Measurements from ENCODE around the gene RAB11FIP4.

RAB11FIP4 gene

DNA sequence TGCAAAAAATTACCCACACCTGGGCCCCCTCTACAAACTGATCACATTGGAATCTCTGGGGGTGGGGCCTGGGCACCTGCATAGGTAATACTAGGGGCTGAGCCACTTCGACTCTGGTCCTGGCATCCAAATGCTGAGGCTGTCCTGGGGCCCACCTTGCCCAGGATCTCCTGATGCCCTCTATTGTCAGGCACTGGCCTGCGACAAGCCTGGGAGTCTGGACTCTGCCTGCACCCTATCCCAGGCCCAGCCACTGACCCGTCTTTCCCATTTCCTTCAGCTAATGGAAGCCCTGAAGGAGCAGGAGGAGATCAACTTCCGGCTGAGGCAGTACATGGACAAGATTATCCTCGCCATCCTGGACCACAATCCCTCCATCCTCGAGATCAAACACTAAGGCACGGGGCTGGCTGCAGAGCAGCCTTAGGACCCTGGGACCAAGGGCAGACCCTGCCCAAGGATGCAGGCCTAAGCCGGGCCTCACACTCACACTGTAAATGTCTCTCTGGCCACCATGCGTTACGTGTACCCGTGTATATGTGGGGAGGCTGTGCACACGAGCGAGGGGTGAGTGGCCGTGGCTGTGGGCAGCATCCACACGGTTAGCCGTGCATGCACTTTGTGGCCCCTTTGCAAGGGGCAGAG lies 140.0 kb downstream of the RAB11FIP4 start:
- DNase-seq (no peak), ATAC-seq (replicated peaks) (no peak)
- H3K27me3 Mint-ChIP-seq: no peaks in the 10 kb centered on the region
- peaks cover 36 to 40% of the 10 kb centered on the region in 2 donors for H3K36me3 Mint-ChIP-seq
- H3K4me1 Mint-ChIP-seq: peaks cover 19 to 38% of the 10 kb centered on the region in 2 donors
- H3K4me3 Mint-ChIP-seq: no peak overlapping the region
- H3K27ac Mint-ChIP-seq: no peak overlapping the region
- H3K9me3 Mint-ChIP-seq: no peaks in the 10 kb centered on the region

DNA sequence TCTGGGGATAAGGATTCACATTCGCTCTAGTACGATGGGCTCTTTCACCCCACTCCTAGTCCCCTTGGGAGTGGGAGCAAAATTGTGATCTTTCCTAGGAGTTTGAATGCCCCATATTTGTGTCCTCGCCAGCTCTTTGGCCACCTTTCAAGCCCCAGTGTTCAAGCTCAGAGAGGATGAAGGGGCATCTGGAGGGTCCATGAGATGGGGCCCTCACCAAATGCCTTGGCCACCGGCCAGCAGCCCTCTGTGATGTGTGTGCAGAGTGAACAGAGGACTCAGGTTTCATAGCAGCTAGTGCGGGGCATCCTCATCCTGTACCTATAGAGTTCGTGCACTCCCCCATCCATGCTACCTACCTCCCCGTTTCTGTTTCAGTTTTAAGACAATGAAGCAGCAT lies 140.6 kb downstream of the RAB11FIP4 start:
- no peak overlapping the region for H3K27ac Mint-ChIP-seq

DNA sequence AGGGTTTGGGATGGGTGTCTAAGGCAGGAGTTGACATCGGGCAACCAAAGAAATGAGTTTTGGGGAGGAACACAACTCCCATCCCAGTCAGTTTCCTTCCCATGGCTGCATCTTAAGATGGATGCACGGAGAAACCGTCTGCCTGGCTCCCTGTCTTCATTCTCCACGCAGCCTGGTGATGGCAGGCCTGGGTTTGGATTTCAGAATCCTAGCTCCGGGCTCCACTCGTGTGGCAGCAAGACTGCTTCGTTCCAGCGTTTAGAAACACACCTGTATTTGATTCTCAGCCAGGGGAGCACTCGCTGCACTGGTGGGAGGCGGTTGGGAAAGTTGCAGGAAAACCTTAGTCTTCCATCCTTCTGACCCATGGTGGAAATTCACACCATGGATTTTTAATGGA lies 141.1 kb downstream of the RAB11FIP4 start:
- no peaks in the 10 kb centered on the region for H3K27me3 Mint-ChIP-seq
- no peak overlapping the region for H3K27ac Mint-ChIP-seq
- DNase-seq (no peak), ATAC-seq (replicated peaks) (no peak)
- no peak overlapping the region for H3K4me3 Mint-ChIP-seq
- no peaks in the 10 kb centered on the region for H3K9me3 Mint-ChIP-seq
- peaks cover 29 to 49% of the 10 kb centered on the region in 2 donors for H3K4me1 Mint-ChIP-seq
- peaks cover 40 to 42% of the 10 kb centered on the region in 2 donors for H3K36me3 Mint-ChIP-seq

More for the DNA sequence above, 140.6 kb downstream of the RAB11FIP4 start:
- no peak for DNase-seq
- Mint-ChIP-seq H3K9me3 (no peaks in the 10 kb centered on the region), H3K36me3 (peaks cover 40 to 41% of the 10 kb centered on the region in 2 donors), H3K4me1 (peaks cover 24 to 45% of the 10 kb centered on the region in 2 donors), H3K4me3 (no peak overlapping the region), H3K27me3 (no peaks in the 10 kb centered on the region)
- ATAC-seq (replicated peaks): no peak

DNA sequence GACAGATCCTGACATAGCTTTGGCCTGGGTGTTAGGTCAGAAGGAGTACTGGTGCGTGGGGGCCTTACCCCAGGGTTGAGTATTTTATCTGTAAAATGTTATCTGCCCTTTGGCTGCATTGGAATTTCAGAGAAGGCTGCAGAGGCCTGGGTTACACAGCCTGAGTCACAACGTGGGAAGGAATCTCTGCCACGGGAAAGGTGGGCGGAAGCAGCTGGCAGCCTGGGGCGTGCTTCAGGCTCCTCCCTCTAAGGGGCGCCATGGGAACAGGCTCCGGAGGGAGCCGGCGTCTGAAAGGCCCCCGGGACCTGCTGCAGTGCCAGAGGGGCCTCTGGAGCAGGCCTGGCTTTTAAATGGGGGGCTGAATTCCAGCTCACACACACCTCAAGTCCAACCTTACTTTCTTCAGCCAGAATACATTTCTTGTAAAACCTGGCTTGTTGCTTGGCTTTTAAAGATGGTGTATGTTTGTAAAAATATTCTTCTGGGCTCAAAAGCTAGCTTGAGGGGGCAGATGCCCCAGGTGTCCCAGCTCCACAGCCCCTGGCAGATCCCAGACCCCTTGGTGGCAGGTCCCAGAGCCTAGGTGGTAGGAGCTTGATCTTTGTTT lies 142.2 kb downstream of the RAB11FIP4 start:
- DNase-seq (no peak), ATAC-seq (replicated peaks) (no peak)
- H3K27me3 Mint-ChIP-seq: no peaks in the 10 kb centered on the region
- H3K27ac Mint-ChIP-seq: no peak overlapping the region
- H3K9me3 Mint-ChIP-seq: no peaks in the 10 kb centered on the region
- no peak overlapping the region for H3K4me3 Mint-ChIP-seq
- H3K36me3 Mint-ChIP-seq: peaks cover 37 to 40% of the 10 kb centered on the region in 2 donors
- H3K4me1 Mint-ChIP-seq: peaks cover 39 to 60% of the 10 kb centered on the region in 2 donors

DNA sequence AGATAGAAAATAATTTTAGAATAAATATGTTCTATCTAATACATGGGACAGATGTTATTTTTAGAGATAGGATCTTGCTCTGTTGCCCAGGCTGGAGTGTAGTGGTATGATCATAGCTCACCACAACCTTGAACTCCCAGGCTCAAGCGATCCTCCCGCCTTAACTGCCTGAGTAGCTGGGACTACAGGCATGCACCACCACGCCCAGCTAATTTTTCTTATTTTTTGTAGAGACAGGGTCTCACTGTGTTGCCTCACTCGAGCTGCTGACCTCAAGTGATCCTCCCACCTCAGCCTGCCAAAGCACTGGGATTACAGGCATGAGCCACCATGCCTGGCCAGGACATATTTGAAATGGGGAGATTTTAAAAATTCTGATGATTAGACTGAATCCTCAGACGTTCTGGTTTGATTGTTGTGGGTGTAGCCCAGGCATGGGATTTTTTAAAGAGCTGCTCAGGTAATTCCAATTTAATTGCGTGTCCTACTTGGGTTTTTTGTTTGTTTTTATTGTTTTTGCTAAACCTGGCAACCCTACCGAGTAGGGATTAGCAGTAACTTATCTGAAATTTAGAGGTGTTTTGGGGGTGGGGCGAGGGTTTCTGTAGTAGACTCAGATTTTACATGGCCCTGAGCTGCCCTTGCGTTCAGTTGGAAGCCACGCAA lies 142.9 kb downstream of the RAB11FIP4 start:
- Mint-ChIP-seq H3K27ac (no peak overlapping the region), H3K4me3 (no peak overlapping the region), H3K4me1 (peaks cover 44 to 67% of the 10 kb centered on the region in 2 donors), H3K9me3 (no peaks in the 10 kb centered on the region), H3K27me3 (no peaks in the 10 kb centered on the region), H3K36me3 (peaks cover 37 to 40% of the 10 kb centered on the region in 2 donors)
- DNase-seq: no peak
- ATAC-seq (replicated peaks): no peak

DNA sequence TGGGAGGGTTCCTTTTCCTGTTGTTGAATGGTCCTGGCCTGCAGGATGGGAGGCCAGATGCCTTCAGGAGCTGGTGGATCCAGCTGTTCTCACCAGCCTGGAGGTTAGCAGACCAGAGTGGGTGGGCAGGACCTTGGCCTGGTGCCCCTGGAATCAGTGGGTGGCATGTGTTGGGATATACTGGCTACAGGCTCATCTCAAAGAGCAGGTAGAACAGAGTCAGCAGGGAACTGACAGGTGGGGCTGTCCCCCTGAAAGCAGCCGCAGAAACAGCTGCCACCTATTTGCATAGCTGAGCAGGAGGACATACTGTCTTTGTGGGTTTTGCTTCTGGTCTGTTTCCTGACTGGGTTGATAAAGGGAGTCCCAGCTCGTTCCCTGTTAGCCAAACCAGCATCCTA lies 144.1 kb downstream of the RAB11FIP4 start:
- Mint-ChIP-seq H3K27me3 (no peaks in the 10 kb centered on the region), H3K4me1 (peaks cover 57 to 80% of the 10 kb centered on the region in 2 donors), H3K27ac (peak overlapping the region; percentile 79), H3K9me3 (no peaks in the 10 kb centered on the region), H3K4me3 (peak overlapping the region; percentile 25 to 73), H3K36me3 (peaks cover 37 to 40% of the 10 kb centered on the region in 2 donors)
- peak; percentile 78 to 80 for ATAC-seq (replicated peaks)
- DNase-seq: peak; percentile 72

DNA sequence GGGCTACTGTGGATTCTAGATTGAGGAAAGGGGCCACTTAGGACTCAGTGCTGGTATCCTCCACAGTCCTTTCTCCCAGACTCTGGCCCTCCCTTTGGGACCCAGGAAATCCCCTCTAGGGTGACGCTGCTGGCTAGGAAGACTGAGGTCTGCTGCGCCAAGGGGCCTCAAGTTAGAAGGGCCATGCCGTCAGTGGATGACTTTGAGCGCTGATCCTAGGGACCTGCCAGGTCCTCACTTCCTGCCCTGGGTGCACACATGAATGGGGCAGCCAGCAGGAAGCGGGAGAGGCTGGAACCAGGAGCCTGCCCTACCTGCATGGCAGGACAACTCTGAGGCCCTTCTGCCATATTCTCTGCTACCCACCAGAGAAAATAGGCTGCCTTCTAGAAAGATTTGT lies 145.0 kb downstream of the RAB11FIP4 start:
- Mint-ChIP-seq H3K36me3 (peaks cover 32 to 38% of the 10 kb centered on the region in 2 donors), H3K4me1 (peaks cover 63 to 88% of the 10 kb centered on the region in 2 donors), H3K27me3 (no peaks in the 10 kb centered on the region), H3K9me3 (no peaks in the 10 kb centered on the region), H3K27ac (no peak overlapping the region), H3K4me3 (no peak overlapping the region)
- ATAC-seq (replicated peaks) (no peak), DNase-seq (no peak)

DNA sequence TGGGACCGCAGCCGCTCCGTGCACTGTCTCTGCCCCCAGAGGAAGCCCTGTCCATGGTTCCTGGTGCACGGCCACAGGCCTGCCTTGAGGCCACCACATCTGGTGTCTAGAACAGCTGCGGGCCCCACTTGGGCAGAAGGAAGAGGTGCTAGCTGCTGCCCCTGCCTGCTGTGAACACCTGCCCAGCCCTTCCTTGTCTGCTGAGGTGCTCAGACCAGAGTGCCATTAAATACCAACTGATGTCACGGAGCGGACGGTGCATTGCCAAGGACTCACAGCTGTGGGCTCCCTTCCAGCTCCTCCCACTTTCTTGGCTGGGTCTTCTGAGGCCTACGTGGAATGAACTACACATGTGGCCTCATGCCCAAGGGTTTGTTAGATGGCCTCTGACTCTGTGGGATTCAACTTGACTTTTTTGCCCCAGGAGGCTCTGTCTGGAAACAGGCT lies 146.1 kb downstream of the RAB11FIP4 start:
- peak overlapping the region; percentile 90 for H3K27ac Mint-ChIP-seq
- H3K27me3 Mint-ChIP-seq: no peaks in the 10 kb centered on the region
- DNase-seq (peak; percentile 40), ATAC-seq (replicated peaks) (peak; percentile 24 to 35)
- peaks cover 21 to 28% of the 10 kb centered on the region in 2 donors for H3K36me3 Mint-ChIP-seq
- H3K9me3 Mint-ChIP-seq: no peaks in the 10 kb centered on the region
- H3K4me3 Mint-ChIP-seq: peak overlapping the region; percentile 7 to 15
- peaks cover 65 to 90% of the 10 kb centered on the region in 2 donors for H3K4me1 Mint-ChIP-seq

DNA sequence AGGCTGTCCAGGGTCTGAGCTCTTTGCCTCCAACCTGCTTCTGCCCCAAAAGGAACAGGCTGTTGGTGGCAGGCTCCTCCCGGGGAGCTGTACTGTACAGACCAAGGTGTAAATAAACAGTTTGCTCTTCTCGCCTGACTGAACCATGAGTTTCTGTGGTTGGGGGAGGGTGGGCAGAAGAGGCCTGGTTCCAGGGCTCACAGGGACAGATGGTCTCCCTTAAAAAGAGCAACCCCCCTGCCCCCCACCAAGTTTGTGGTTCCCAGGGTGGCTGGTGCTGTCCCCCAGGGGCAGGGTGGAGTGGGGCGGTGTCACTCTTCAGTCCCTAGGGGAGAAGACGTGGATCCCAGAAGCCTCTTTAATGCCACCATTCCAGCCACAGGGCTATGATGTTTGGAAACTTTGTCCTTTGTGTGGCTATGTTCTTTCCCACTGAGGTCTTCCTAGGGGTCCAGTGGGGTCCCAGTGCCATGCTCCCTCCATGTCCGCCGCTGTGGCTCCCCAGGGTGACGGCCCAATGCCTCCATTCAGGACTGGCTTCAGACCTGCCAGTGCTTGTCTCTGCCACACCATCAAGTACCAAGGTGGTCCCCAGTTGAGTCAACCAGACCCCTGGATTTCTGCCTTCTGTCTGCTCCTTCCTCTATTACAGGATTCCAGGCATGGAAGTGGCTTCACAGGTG lies 146.7 kb downstream of the RAB11FIP4 start:
- H3K4me3 Mint-ChIP-seq: peak overlapping the region; percentile 7 to 33
- peak; percentile 68 to 77 for ATAC-seq (replicated peaks)
- H3K9me3 Mint-ChIP-seq: no peaks in the 10 kb centered on the region
- H3K27me3 Mint-ChIP-seq: no peaks in the 10 kb centered on the region
- DNase-seq: peak; percentile 80
- peaks cover 63 to 84% of the 10 kb centered on the region in 2 donors for H3K4me1 Mint-ChIP-seq
- H3K27ac Mint-ChIP-seq: peak overlapping the region; percentile 90
- H3K36me3 Mint-ChIP-seq: peaks cover 16 to 22% of the 10 kb centered on the region in 2 donors

DNA sequence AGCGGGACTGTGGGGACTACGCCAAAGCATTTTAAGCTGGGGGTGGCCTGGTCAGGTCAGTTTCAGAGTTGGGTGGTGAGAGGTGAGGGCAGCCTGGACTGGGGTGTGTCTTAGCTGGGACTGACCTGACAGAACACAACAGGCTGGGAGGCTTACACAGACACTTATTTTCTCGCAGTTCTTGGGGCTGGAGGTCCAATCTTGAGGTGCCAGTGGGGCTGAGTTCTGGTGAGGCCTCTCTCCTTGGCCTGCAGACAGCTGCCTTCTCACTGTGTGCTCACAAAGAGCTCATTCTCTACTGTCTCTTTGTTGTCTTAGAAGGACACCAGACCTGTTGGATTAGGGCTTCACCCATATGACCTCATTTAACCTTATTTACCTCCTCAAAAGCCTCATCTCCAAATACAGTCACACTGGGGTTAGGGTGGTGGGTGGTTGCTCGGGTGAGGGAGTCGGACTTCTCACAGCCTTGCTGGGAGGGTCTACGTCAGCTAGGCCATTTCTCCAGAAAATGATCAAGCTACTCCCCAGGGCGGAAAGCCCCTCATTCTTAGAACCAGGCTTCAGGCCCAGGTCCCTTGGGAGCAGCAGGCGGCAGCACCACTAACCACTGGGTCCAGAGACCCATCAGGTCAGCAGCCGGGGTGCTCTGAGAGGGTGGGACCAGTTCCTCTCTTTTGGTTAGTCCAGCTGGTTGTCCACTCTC lies 149.3 kb downstream of the RAB11FIP4 start:
- Mint-ChIP-seq H3K36me3 (peaks cover 15 to 17% of the 10 kb centered on the region in 2 donors), H3K27ac (peak overlapping the region; percentile 96), H3K4me1 (peaks cover 49 to 65% of the 10 kb centered on the region in 2 donors), H3K4me3 (peak overlapping the region; percentile 36 to 55), H3K27me3 (no peaks in the 10 kb centered on the region), H3K9me3 (no peaks in the 10 kb centered on the region)
- DNase-seq: peak; percentile 82
- ATAC-seq (replicated peaks): peak; percentile 68 to 70

DNA sequence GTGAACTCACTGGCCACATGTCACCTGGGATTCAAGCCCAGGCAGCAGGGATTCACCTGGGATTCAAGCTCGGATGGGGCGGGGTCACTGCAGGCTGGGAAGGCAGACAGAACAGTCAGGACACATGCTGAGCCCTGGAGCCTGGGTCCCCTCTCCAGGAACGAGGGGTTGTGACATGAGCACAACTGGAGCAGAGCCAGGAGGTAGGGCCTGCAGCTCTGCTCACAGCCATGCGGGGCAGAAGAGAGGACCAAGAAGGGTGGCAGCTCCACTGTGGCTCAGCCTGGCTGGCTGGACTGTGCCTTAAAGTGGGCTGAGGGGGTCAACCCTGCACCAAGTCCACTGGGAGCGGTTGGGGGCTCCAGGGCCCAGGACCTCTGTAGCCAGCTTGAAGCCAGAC lies 150.1 kb downstream of the RAB11FIP4 start:
- peaks cover 45 to 57% of the 10 kb centered on the region in 2 donors for H3K4me1 Mint-ChIP-seq
- DNase-seq: no peak
- peak; percentile 28 to 40 for ATAC-seq (replicated peaks)
- H3K27me3 Mint-ChIP-seq: no peaks in the 10 kb centered on the region
- peak overlapping the region in 1 of 2 donors; percentile 27 for H3K4me3 Mint-ChIP-seq
- H3K27ac Mint-ChIP-seq: peak overlapping the region; percentile 96
- no peaks in the 10 kb centered on the region for H3K9me3 Mint-ChIP-seq
- H3K36me3 Mint-ChIP-seq: peaks cover 15 to 19% of the 10 kb centered on the region in 2 donors

DNA sequence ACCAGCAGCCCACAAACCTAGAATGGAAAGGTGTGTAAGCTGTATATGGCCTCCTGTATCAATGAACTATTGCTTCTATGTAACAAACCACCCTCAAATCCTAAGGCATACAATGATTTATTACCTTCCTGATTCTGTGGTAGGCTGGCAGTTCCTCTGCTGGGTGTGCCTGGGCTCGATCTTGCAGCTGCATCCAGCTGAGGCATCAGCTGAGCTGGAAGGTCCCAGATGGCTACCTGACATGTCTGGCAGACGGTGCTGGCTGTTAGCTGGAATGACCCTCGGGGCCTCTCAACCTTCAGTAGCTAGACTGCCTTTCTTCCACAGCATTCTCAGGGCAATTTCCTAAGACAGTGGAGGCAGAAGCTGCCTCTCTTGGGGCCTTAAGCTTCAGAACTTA lies 152.7 kb downstream of the RAB11FIP4 start:
- Mint-ChIP-seq H3K27me3 (no peaks in the 10 kb centered on the region), H3K4me1 (peaks cover 34 to 48% of the 10 kb centered on the region in 2 donors), H3K27ac (no peak overlapping the region), H3K36me3 (peaks cover 9 to 19% of the 10 kb centered on the region in 2 donors), H3K4me3 (no peak overlapping the region), H3K9me3 (no peaks in the 10 kb centered on the region)
- no peak for ATAC-seq (replicated peaks)
- no peak for DNase-seq

DNA sequence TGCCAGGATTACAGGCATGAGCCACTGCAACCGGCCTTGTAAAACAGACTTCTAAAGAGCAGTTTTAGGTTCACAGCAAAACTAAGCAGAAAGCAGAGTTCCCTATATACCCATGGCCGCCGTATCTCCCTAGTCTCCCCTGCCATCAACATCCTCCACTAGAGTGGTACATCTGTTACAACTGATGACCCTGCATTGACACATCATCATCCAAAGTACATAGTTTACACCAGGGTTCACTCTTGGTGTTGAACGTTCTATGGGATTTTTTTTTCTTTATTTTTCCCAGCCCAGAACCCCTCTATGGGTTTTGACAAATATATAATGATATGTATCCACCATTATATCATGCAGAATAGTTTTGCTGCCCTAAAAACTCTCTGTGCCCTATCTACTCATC lies 155.2 kb downstream of the RAB11FIP4 start:
- Mint-ChIP-seq H3K4me3 (no peak overlapping the region), H3K9me3 (no peaks in the 10 kb centered on the region), H3K27me3 (no peaks in the 10 kb centered on the region), H3K27ac (no peak overlapping the region), H3K4me1 (peaks cover 19 to 42% of the 10 kb centered on the region in 2 donors), H3K36me3 (peaks cover 2 to 15% of the 10 kb centered on the region in 2 donors)
- no peak for ATAC-seq (replicated peaks)
- no peak for DNase-seq
